DND-41 (cell line): ENCODE measurements around the gene CKAP4.

Experiments
- ATAC-seq: fragments of 200-7000 bp; cut with Tn5 transposase; 3 replicates; pipeline ENCODE4 v1.9.1; 2021; ENCODE audit warnings: low read depth; ENCODE audit not compliant: insufficient read depth
- DNase-seq: peaks from one replicate; pipeline ENCODE4 v3.0.0-alpha.2; 2020
- H2AFZ ChIP-seq: 2 replicates; pipeline ENCODE4 v1.6.0; 2012; ENCODE audit warnings: low read depth, low read length
- H3K27ac ChIP-seq: 2 replicates; pipeline ENCODE4 v1.5.1; 2012; ENCODE audit warnings: low read length, inconsistent platforms
- H3K27me3 ChIP-seq: fragments of 200-600 bp; sonication (generic); 2 replicates; pipeline ENCODE4 v1.6.0; 2012; ENCODE audit warnings: low read length, mild to moderate bottlenecking, inconsistent platforms; ENCODE audit not compliant: insufficient read depth, poor library complexity
- H3K36me3 ChIP-seq: 2 replicates; pipeline ENCODE4 v1.5.1; 2012; ENCODE audit warnings: low read length, inconsistent platforms; ENCODE audit not compliant: insufficient read depth
- H3K4me1 ChIP-seq: 2 replicates; pipeline ENCODE4 v1.5.1; 2012; ENCODE audit warnings: mild to moderate bottlenecking, low read length; ENCODE audit not compliant: insufficient read depth
- H3K4me2 ChIP-seq: 2 replicates; pipeline ENCODE4 v1.6.0; 2012; ENCODE audit warnings: mild to moderate bottlenecking, moderate library complexity, low read length, inconsistent platforms; ENCODE audit not compliant: insufficient read depth
- H3K4me3 ChIP-seq, 2 experiments: fragments of 200-600 bp in 1 of 2; shearing (Covaris generic) in 1 of 2; 2 replicates each; pipeline ENCODE4 v1.5.1; 2012 to 2016; ENCODE audit warnings: inconsistent platforms in 2 of 2, low read length in 2 of 2, mild to moderate bottlenecking in 2 of 2, low read depth in 1 of 2, moderate library complexity in 1 of 2
- H3K79me2 ChIP-seq: 2 replicates; pipeline ENCODE4 v1.6.0; 2012; ENCODE audit warnings: low read length, inconsistent platforms; ENCODE audit not compliant: insufficient read depth
- H3K9ac ChIP-seq: 2 replicates; pipeline ENCODE4 v1.6.0; 2012; ENCODE audit warnings: low read depth, mild to moderate bottlenecking, inconsistent platforms, low read length, moderate library complexity
- H3K9me3 ChIP-seq: 2 replicates; pipeline ENCODE4 v1.5.1; 2012; ENCODE audit warnings: low read length, moderate library complexity, mild to moderate bottlenecking, inconsistent platforms; ENCODE audit not compliant: insufficient read depth, severe bottlenecking
- H4K20me1 ChIP-seq: 2 replicates; pipeline ENCODE4 v1.6.0; 2012; ENCODE audit warnings: low read length; ENCODE audit not compliant: insufficient read depth
- CTCF ChIP-seq: IDR thresholded peaks from 2 replicates; pipeline ENCODE4 v1.5.1; 2012; ENCODE audit warnings: borderline replicate concordance, low read length, moderate library complexity, mild to moderate bottlenecking; ENCODE audit not compliant: poor library complexity, severe bottlenecking; ENCODE audit errors: extremely low read depth
- EZH2 ChIP-seq: IDR thresholded peaks from 3 replicates; pipeline ENCODE4 v1.6.1; 2012; ENCODE audit warnings: borderline replicate concordance, low read depth, mild to moderate bottlenecking, moderate library complexity, low read length, inconsistent platforms; ENCODE audit not compliant: severe bottlenecking

The CKAP4 gene

DNA sequence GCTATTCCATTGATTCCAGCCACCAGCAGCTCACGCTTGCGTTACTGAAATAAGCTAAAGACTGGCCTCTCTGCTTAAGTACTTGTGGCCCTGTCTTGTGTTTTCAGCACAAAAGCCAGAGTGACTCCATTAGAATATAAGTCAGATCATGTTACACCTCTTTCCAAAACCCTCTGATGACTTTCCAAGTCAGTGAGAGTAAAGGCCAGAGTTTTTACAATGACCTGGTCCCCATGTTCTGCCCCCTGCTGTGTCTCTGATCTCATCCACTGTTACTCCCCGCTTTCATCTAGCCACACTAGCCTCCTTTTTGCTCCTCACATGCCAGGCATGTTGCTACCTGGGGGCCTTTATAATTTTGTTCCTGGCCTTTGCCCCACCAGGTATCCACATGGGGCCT, 6.9 kb upstream of the CKAP4 start:
- Histone ChIP-seq H2AFZ (no peak overlapping the region), H3K4me1 (no peaks in the 10 kb centered on the region), H3K9ac (no peak overlapping the region), H4K20me1 (no peaks in the 10 kb centered on the region), H3K27me3 (peaks cover 30% of the 10 kb centered on the region), H3K36me3 (no peaks in the 10 kb centered on the region), H3K9me3 (no peaks in the 10 kb centered on the region), H3K79me2 (no peaks in the 10 kb centered on the region), H3K4me3 (no peak overlapping the region), H3K27ac (no peak overlapping the region), H3K4me2 (no peak overlapping the region)
- TF ChIP-seq EZH2 (no peak), CTCF (no peak)
- ATAC-seq = no peak
- no peak for DNase-seq

DNA sequence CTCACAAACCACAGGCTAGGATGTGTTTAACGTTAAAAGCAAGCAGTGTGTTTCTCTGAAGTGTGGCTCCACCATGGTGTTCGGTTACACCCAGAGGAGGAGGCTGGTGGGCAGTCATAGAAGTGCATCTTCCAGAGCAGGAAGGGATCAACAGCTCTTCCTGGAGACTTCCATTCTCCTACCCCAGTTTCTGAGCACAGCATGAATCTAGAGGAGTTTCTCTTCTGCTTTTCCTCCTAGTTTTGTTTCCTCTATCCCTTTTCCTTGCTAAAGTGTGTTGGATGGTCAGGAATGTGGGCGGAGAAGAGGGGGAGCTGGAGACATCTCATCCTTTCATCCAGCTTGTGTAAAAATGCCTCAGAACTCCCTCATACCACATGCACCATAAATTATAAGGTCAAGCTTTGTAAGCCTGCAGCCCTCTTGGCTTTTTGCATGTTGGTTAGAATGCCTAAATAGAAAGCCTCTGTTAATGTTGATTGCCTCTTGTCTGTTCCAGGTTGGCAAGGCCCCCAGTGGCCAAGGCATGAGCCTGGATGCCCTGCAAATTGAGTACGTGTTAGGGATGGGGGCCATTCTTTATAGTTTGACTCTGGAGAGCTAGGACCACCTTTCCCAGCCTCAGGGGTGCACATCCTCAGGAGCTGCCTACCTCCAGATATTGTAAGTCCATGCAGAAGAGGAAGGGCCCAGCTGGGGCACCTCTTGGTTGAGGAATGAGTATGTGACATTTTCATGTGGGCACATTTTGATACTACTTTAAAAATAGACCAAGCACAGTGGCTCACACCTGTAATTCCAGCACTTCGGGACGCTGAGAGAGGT, 4.0 kb upstream of the CKAP4 start:
- H3K4me3 ChIP-seq = no peak overlapping the region
- DNase-seq (no peak), ATAC-seq (no peak)
- H3K4me2 ChIP-seq = no peak overlapping the region
- no peak overlapping the region for H2AFZ ChIP-seq
- TF ChIP-seq CTCF (no peak), EZH2 (no peak)
- peaks cover 13% of the 10 kb centered on the region for H3K4me1 ChIP-seq
- H3K9me3 ChIP-seq = no peaks in the 10 kb centered on the region
- peaks cover 52% of the 10 kb centered on the region for H3K27me3 ChIP-seq
- H4K20me1 ChIP-seq = 0 out of 2 replicates have a peak, but pooled peaks cover 4% of the 10 kb centered on the region
- H3K27ac ChIP-seq = no peak overlapping the region
- no peaks in the 10 kb centered on the region for H3K79me2 ChIP-seq
- no peaks in the 10 kb centered on the region for H3K36me3 ChIP-seq
- H3K9ac ChIP-seq = no peak overlapping the region

DNA sequence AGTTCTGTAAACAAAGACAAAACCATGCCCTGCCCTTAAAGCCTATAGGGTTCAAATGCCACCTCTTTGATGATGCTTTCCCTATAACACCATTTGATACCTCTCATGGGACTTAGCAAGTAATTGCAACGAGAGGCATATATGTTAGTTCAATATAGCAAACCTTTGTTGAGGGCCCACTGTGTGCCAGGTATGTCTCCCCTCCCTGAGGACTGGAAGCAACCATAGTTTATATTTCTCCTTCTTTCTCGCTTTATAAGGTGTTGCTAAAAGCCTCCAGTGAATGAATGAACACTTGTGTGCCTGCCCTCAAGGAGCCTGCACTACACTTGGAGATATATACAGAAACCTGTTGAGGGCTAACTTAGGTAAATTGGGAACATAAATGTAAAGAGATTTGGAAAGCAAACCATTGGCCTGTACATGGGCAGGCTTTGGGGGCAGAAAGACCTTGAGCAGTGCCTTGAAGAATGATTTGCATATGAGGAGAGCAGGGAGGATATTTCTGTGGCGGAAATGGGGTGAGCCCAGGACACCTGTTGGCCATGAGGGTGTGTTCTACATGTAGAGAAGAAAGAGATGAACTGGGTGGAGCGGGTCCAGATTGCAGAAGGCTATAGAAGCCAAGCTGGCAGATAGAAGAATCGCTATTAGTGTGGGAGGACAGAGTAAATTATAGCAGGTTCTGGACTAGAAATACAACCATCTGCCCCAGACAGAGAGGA, 1.8 kb upstream of the CKAP4 start:
- peak; percentile 12 for TF ChIP-seq EZH2
- TF ChIP-seq CTCF = no peak
- Histone ChIP-seq H3K9me3 (no peaks in the 10 kb centered on the region), H3K27me3 (peaks cover 54% of the 10 kb centered on the region), H3K27ac (no peak overlapping the region), H3K79me2 (no peaks in the 10 kb centered on the region), H3K9ac (no peak overlapping the region), H3K4me3 (no peak overlapping the region), H3K4me2 (no peak overlapping the region), H3K36me3 (no peaks in the 10 kb centered on the region), H2AFZ (no peak overlapping the region), H4K20me1 (0 out of 2 replicates have a peak, but pooled peaks cover 4% of the 10 kb centered on the region), H3K4me1 (peaks cover 20% of the 10 kb centered on the region)
- ATAC-seq = no peak
- DNase-seq = no peak
